ENCODE results near the gene MT1HL1. TPM values are rescaled to one million over a fixed set of nuclear protein-coding genes. Genes with fewer than 3 reads are reported as not detected.

The MT1HL1 gene
- total RNA-seq, 1 experiment from 2014 or later = not detected

GRCh38 chr1:237031480-237031879, 27.2 kb upstream of the MT1HL1 start:
- Histone ChIP-seq H2AK5ac (ENCODE audit: insufficient read length, low read length) (no peak overlapping the region), H2BK20ac (ENCODE audit: low read depth, low read length, poor library complexity, severe bottlenecking) (no peak overlapping the region), H3K56ac (ENCODE audit: insufficient read length, low read depth, low read length) (no peak overlapping the region), H3K27me3 (ENCODE audit: insufficient read depth, low read length) (no peaks in the 10 kb centered on the region), H4K8ac (replicated peaks; ENCODE audit: insufficient read length, low read depth, low read length) (no peak overlapping the region), H3T11ph (ENCODE audit: low read length) (no peak overlapping the region), H2BK5ac (ENCODE audit: insufficient read length, low read length) (no peak overlapping the region), H3K79me2 (ENCODE audit: insufficient read depth, low read length) (no peaks in the 10 kb centered on the region), H3K23ac (ENCODE audit: insufficient read length, low read depth, low read length) (no peak overlapping the region), H3K27ac (ENCODE audit: insufficient read length, low read depth, low read length) (no peak overlapping the region), H3K18ac (ENCODE audit: insufficient read length, low read depth, low read length) (no peak overlapping the region), H3K9me3 (ENCODE audit: control insufficient read depth, low read depth, low read length) (no peaks in the 10 kb centered on the region), H2BK15ac (ENCODE audit: low read depth, low read length) (no peak overlapping the region), H2AFZ (ENCODE audit: low read length) (no peak overlapping the region), H4K5ac (ENCODE audit: insufficient read length, low read depth, low read length) (no peak overlapping the region), H4K91ac (ENCODE audit: insufficient read length, low read depth, low read length) (no peak overlapping the region), H3K9ac (ENCODE audit: extremely low read depth, insufficient read length, low read length) (no peak overlapping the region), H3K4me2 (ENCODE audit: insufficient read depth, insufficient read length, low read length) (peak overlapping the region; percentile 28), H2BK120ac (ENCODE audit: low read depth, low read length, poor library complexity, severe bottlenecking) (no peak overlapping the region), H4K20me1 (ENCODE audit: control insufficient read depth, insufficient read depth, insufficient read length) (no peaks in the 10 kb centered on the region), H3K79me1 (ENCODE audit: insufficient read depth, low read depth, low read length, poor library complexity, severe bottlenecking) (no peaks in the 10 kb centered on the region), H3K23me2 (ENCODE audit: insufficient read length, low read depth, low read length, poor library complexity, severe bottlenecking) (no peaks in the 10 kb centered on the region), H3K14ac (ENCODE audit: insufficient read depth, low read length) (no peak overlapping the region), H3K4me1 (ENCODE audit: insufficient read depth, low read length) (peaks cover 9% of the 10 kb centered on the region; the same call in 1 of the 2 replicates), H3K4ac (ENCODE audit: low read depth, low read length) (no peak overlapping the region), H2BK12ac (ENCODE audit: insufficient read length, low read depth, low read length) (no peak overlapping the region)
- DNase-seq = no peak
- H3K27ac Mint-ChIP-seq = peak overlapping the region in 1 of 3 experiments; percentile 91; a peak in 1 of 7 replicates
- H3K4me3 Mint-ChIP-seq = no peak overlapping the region; a peak in 1 of 5 replicates
- H3K9me3 Mint-ChIP-seq = no peaks in the 10 kb centered on the region
- TF ChIP-seq, protein P1, sequence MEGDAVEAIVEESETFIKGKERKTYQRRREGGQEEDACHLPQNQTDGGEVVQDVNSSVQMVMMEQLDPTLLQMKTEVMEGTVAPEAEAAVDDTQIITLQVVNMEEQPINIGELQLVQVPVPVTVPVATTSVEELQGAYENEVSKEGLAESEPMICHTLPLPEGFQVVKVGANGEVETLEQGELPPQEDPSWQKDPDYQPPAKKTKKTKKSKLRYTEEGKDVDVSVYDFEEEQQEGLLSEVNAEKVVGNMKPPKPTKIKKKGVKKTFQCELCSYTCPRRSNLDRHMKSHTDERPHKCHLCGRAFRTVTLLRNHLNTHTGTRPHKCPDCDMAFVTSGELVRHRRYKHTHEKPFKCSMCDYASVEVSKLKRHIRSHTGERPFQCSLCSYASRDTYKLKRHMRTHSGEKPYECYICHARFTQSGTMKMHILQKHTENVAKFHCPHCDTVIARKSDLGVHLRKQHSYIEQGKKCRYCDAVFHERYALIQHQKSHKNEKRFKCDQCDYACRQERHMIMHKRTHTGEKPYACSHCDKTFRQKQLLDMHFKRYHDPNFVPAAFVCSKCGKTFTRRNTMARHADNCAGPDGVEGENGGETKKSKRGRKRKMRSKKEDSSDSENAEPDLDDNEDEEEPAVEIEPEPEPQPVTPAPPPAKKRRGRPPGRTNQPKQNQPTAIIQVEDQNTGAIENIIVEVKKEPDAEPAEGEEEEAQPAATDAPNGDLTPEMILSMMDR (conservative IDR thresholded peaks at IDR 0.05) = no peak
- H3K36me3 Mint-ChIP-seq (ENCODE audit: insufficient read depth in 1 of 3, low read depth in 3 of 3) = no peaks in the 10 kb centered on the region; a peak in 1 of 7 replicates
- peaks cover 28 to 35% of the 10 kb centered on the region in 2 experiments for H3K4me1 Mint-ChIP-seq
- WGBS (ENCODE audit: extremely low coverage, insufficient read length, low lambda C conversion rate) = no CpG with 5 or more reads among the region's 4 CpGs
- H3K27me3 Mint-ChIP-seq (ENCODE audit: low read depth) = peaks cover 3% of the 10 kb centered on the region
